NCI-H2171 treated with DMSO at 0.1 percent for 48 hours (cell line): ENCODE results near the gene ZNF169.
"Not testable (repeated sequence)": the region's sequence is repeated elsewhere in the genome, so short reads cannot be mapped to it uniquely, and the experiment has no call there.

Source experiments
- DNase-seq: peaks from one replicate; lab custom pipeline; 2025; lab: John Stamatoyannopoulos, UW

ZNF169 gene

DNA sequence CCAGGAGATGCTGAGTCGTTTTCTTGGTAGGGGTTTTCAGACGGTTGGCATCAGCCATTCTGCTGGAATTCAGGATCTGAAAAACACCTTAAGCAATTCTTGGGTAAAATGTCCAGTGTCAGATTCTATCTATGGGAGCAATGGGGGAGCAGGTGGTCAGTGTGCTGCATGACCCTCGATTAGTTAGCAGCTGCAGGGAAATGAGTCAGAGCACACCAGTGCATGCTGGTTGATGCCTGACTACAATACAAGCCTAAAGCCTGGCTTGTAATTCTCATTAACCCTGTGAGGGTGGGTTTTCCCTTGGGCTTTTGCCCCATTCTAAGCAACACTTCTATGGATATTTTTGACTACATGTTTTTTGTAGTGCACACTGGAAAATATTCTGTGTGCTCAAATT lies 89.7 kb downstream of the ZNF169 start:
- DNase-seq: not testable (repeated sequence)
